ENCODE measurements around the gene GPR108. TPM values are rescaled to one million over a fixed set of nuclear protein-coding genes. Genes with fewer than 3 reads are reported as not detected.
A peak's percentile ranks its signal among the peaks of the same experiment; 100 is the strongest.

GPR108 gene
- total and polyA plus RNA-seq, 2 of the 13 experiments (the other 11 are each of a cell fraction or from before 2014, with no cell fraction given): 36.4 to 63.0 TPM

DNA sequence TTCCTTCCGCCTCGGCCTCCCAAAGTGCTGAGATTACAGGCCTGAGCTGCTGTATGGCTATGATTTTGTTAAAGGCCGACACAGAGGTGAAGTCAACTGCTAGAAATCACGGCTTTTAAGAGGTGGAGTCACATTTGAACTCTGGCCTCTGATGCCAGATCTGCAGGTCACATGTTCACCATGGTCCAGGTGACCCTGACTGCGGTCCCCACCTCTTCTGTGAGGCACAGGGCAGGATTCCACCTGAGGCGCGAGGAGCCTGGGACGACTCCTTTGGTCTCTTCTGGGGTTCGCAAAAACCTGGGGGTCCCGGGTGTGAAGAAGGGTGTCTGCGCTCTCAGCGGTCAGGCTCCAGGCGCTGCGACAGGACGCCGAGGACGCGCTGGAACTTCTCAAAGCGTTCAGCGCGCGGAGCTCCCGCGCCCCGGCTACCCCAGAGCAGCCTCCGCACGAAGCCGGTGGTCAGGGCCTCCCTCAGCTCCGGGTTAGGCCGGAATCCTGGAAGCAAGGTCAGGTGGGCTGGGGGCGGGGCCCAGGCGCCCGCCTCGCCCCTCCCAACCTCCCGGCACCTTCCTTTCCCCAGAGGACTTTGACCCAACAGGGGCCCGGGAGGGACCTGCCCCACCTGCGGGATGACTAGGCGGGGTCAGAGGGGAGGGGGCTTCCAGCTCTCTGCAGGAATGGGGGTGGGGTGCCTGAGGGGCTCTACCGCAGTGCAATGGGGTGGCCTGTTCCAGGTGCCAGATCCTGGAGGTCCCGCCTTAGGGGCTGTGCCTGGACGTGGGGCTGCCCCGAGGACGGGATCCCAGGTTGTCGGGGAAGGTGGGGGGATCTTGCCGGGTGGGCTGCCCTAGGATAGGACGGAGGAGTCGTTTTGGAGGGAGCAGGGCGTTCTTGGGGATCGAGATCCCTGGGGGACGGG is 15.1 kb upstream of the GPR108 start (continued):
- TF ChIP-seq, protein P1, sequence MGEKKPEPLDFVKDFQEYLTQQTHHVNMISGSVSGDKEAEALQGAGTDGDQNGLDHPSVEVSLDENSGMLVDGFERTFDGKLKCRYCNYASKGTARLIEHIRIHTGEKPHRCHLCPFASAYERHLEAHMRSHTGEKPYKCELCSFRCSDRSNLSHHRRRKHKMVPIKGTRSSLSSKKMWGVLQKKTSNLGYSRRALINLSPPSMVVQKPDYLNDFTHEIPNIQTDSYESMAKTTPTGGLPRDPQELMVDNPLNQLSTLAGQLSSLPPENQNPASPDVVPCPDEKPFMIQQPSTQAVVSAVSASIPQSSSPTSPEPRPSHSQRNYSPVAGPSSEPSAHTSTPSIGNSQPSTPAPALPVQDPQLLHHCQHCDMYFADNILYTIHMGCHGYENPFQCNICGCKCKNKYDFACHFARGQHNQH (CRISPR knock-in tag; IDR thresholded peaks at IDR 0.05): peak; percentile 16; the same call in 1 of the 2 replicates
- TF ChIP-seq ZNF652 (CRISPR knock-in tag; IDR thresholded peaks at IDR 0.05; ENCODE audit: borderline replicate concordance, low read depth): no peak
- TF ChIP-seq SOX5 (CRISPR knock-in tag; IDR thresholded peaks at IDR 0.05; ENCODE audit: borderline replicate concordance): peak; percentile 5
- TF ChIP-seq, protein P2, sequence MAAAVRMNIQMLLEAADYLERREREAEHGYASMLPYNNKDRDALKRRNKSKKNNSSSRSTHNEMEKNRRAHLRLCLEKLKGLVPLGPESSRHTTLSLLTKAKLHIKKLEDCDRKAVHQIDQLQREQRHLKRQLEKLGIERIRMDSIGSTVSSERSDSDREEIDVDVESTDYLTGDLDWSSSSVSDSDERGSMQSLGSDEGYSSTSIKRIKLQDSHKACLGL (CRISPR knock-in tag; IDR thresholded peaks at IDR 0.05): peak; percentile 72; the same call in 1 of the 2 replicates
- TF ChIP-seq ZNF709 (CRISPR knock-in tag; IDR thresholded peaks at IDR 0.05): 0 out of 2 replicates have a peak, but pooled peaks have one; percentile 43
- peak; percentile 47; the same call in 1 of the 2 replicates for TF ChIP-seq ZNF441 (CRISPR knock-in tag; IDR thresholded peaks at IDR 0.05; ENCODE audit: borderline replicate concordance)
- TF ChIP-seq HNRNPLL (IDR thresholded peaks at IDR 0.05; ENCODE audit: low read depth, low read length, poor library complexity, severe bottlenecking): peak; percentile 64
- TF ChIP-seq, protein P3, sequence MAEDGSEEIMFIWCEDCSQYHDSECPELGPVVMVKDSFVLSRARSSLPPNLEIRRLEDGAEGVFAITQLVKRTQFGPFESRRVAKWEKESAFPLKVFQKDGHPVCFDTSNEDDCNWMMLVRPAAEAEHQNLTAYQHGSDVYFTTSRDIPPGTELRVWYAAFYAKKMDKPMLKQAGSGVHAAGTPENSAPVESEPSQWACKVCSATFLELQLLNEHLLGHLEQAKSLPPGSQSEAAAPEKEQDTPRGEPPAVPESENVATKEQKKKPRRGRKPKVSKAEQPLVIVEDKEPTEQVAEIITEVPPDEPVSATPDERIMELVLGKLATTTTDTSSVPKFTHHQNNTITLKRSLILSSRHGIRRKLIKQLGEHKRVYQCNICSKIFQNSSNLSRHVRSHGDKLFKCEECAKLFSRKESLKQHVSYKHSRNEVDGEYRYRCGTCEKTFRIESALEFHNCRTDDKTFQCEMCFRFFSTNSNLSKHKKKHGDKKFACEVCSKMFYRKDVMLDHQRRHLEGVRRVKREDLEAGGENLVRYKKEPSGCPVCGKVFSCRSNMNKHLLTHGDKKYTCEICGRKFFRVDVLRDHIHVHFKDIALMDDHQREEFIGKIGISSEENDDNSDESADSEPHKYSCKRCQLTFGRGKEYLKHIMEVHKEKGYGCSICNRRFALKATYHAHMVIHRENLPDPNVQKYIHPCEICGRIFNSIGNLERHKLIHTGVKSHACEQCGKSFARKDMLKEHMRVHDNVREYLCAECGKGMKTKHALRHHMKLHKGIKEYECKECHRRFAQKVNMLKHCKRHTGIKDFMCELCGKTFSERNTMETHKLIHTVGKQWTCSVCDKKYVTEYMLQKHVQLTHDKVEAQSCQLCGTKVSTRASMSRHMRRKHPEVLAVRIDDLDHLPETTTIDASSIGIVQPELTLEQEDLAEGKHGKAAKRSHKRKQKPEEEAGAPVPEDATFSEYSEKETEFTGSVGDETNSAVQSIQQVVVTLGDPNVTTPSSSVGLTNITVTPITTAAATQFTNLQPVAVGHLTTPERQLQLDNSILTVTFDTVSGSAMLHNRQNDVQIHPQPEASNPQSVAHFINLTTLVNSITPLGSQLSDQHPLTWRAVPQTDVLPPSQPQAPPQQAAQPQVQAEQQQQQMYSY (CRISPR knock-in tag; IDR thresholded peaks at IDR 0.05): no peak; the same call in 1 of the 2 replicates
- TF ChIP-seq RBAK (CRISPR knock-in tag; IDR thresholded peaks at IDR 0.05): no peak
- peak; percentile 36; the same call in 1 of the 2 replicates for TF ChIP-seq THAP11 (CRISPR knock-in tag; IDR thresholded peaks at IDR 0.05)
- no peak for TF ChIP-seq ZNF543 (CRISPR knock-in tag; IDR thresholded peaks at IDR 0.05)
- TF ChIP-seq ZNF674 (CRISPR knock-in tag; IDR thresholded peaks at IDR 0.05; ENCODE audit: low read depth): no peak
- TF ChIP-seq ZMYM2 (CRISPR knock-in tag; IDR thresholded peaks at IDR 0.05): no peak
- no peak; the same call in 1 of the 2 replicates for TF ChIP-seq ZNF746 (CRISPR knock-in tag; IDR thresholded peaks at IDR 0.05)
- TF ChIP-seq KLF16 (CRISPR knock-in tag; IDR thresholded peaks at IDR 0.05): peak in 1 of 2 experiments; percentile 49; a peak in 2 of 4 replicates
- TF ChIP-seq TRIM24 (CRISPR knock-in tag; IDR thresholded peaks at IDR 0.05): no peak
- no peak for TF ChIP-seq RARG (CRISPR knock-in tag; IDR thresholded peaks at IDR 0.05; ENCODE audit: low read depth)
- TF ChIP-seq ZSCAN25 (CRISPR knock-in tag; IDR thresholded peaks at IDR 0.05): no peak
- TF ChIP-seq, protein P4, sequence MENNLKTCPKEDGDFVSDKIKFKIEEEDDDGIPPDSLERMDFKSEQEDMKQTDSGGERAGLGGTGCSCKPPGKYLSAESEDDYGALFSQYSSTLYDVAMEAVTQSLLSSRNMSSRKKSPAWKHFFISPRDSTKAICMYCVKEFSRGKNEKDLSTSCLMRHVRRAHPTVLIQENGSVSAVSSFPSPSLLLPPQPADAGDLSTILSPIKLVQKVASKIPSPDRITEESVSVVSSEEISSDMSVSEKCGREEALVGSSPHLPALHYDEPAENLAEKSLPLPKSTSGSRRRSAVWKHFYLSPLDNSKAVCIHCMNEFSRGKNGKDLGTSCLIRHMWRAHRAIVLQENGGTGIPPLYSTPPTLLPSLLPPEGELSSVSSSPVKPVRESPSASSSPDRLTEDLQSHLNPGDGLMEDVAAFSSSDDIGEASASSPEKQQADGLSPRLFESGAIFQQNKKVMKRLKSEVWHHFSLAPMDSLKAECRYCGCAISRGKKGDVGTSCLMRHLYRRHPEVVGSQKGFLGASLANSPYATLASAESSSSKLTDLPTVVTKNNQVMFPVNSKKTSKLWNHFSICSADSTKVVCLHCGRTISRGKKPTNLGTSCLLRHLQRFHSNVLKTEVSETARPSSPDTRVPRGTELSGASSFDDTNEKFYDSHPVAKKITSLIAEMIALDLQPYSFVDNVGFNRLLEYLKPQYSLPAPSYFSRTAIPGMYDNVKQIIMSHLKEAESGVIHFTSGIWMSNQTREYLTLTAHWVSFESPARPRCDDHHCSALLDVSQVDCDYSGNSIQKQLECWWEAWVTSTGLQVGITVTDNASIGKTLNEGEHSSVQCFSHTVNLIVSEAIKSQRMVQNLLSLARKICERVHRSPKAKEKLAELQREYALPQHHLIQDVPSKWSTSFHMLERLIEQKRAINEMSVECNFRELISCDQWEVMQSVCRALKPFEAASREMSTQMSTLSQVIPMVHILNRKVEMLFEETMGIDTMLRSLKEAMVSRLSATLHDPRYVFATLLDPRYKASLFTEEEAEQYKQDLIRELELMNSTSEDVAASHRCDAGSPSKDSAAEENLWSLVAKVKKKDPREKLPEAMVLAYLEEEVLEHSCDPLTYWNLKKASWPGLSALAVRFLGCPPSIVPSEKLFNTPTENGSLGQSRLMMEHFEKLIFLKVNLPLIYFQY (CRISPR knock-in tag; IDR thresholded peaks at IDR 0.05; ENCODE audit: borderline replicate concordance): no peak
- TF ChIP-seq SPEN (CRISPR knock-in tag; IDR thresholded peaks at IDR 0.05; ENCODE audit: low read depth): peak; percentile 71
